ENCODE measurements around the gene PIP4K2B.
"Not testable (repeated sequence)": the region's sequence is repeated elsewhere in the genome, so short reads cannot be mapped to it uniquely, and the experiment has no call there.

Gene PIP4K2B

GRCh38 chr17:38799501-38800236 is at the start of gene PIP4K2B:
Gene PIP4K2B, minus strand, starts transcription at chr17:38799556. Its CDS starts 132 bp downstream, at chr17:38799424.
- peak; percentile 96 for DNase-seq

DNA sequence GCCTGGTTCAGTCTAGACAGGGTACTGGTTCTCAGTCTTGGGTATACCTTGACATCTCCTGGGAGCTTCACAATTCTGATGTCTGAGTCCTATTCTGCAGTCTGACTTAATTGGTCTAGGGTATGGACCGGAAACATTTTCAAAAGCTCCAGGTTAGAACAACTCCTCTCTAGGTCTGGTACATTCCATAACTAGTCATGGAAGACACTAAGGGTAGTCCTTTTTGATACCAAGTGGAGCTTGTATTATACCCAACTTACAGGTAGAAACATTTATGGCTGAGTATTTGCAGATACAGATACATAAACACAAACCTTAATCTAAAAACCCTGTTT is 49.2 kb upstream of the PIP4K2B start:
- no peak for DNase-seq

- no peak for DNase-seq
Observed at GRCh38 chr17:38844261-38844757, 45.0 kb upstream of the PIP4K2B start.

- DNase-seq: no peak
Observed at GRCh38 chr17:38825762-38826247, 26.4 kb upstream of the PIP4K2B start.

GRCh38 chr17:38824899-38825761 is 25.8 kb upstream of the PIP4K2B start, which contains the start of gene CWC25:
Gene CWC25, minus strand, starts transcription at chr17:38825321. Its CDS starts 138 bp downstream, at chr17:38825183.
- DNase-seq: peak; percentile 87

DNA sequence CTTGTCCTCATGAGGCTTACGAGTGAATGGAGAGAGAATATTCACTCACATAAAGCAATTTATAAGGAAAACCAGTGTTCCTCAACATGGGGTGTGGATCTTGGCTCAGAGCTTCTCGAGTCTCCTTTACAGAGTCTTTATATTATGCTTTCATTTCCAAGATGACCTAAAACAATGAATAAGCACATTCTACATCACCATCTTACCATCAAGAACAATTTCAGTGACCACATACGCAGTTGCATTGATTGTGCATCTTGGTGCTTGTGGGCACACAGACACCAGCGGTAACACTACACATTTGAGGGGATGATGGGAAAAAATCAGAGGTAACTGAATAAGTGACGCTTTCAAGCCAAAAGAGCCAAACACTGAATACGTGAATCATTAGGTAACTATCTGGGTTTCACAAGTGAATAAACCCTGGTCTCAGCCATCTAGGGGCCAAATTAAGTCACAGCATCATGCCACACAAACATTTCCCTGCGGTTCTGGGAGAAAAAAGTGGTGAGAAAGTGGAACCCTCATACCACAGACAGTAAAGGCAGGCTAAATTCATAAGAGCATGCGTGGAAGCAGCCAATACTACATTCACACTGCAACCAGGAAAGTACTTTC is 16.3 kb upstream of the PIP4K2B start:
- DNase-seq: no peak

- no peak for DNase-seq
Observed at GRCh38 chr17:38809828-38810227, 10.5 kb upstream of the PIP4K2B start.

GRCh38 chr17:38800237-38800760 is 943 bp upstream of the PIP4K2B start:
- DNase-seq: no peak

DNA sequence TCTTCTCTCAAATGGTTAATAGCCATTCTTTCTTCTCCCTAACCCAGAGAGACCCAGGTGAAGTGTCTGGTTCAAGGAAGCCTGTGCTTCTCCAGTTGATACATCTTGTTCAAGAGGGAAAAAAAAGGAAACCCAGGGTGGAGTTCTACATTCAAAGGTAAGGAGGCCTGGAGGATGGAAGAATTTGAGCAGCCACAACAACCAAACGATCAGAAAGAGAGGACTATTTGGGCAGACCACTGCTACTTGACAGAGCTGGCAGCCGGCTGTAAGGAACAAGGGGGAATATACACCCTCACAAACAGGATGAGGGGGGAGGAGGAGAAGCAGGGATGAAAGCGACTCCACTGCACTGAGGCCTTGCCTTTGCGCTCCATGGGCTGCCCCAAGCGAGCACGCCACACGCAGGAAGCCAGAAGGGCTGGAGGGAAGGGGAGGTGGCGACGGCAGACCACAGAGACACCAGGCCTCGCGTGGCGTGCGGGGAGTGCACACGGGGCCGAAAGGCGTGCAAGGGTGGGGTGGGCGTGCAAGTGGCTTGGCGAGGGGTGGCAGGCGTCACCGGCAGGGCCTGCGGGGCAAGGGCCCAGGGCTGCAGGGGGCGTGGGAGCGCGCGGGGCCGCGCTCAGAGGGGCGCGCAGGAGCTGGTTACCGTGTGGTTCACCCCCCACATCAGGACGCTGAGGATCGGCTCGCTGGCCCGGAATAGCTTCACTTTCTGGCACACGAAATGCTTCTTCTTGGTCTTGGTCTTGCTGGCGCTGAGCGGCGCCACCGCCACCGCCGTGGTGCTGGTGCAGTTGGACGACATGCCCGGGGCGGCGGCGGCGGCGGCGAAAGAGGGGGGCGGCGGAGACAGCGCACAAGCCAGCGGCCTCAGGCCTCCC is 499 bp downstream of the PIP4K2B start:
- DNase-seq: no peak

DNA sequence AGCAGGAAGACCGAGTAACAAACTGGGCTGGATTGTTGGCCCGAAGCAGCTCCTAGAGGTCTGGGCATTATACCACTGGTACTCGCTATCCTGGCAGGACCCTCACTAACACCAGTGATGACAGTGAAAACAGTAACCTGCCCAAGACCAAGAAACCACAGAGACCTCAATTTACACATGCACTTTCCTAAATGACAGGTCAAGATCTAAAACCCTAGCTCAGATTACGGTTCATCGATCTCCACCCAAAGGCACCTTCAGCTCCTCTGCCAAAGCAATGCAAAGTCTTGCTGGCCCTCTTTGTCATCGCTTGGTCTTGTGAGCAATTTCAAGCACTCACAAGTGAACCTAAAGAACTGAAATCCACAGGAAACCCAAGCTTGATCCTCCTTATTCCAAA is 1.5 kb downstream of the PIP4K2B start:
- no peak for DNase-seq

DNA sequence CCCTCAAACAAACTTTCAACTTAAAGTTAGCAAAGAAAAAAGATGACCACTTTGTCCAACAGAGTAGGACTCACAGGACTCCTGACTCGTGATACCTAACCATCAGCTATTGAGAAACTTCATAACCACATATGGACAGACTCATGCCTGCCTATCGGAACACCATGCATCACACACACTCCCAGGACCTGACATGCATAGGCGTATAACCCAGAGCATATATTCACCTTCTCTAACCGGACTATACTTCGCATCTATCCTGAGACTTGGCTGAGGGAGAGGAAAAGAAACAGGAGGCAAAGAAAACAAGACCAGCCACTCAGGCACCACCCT is 2.2 kb downstream of the PIP4K2B start:
- no peak for DNase-seq

DNA sequence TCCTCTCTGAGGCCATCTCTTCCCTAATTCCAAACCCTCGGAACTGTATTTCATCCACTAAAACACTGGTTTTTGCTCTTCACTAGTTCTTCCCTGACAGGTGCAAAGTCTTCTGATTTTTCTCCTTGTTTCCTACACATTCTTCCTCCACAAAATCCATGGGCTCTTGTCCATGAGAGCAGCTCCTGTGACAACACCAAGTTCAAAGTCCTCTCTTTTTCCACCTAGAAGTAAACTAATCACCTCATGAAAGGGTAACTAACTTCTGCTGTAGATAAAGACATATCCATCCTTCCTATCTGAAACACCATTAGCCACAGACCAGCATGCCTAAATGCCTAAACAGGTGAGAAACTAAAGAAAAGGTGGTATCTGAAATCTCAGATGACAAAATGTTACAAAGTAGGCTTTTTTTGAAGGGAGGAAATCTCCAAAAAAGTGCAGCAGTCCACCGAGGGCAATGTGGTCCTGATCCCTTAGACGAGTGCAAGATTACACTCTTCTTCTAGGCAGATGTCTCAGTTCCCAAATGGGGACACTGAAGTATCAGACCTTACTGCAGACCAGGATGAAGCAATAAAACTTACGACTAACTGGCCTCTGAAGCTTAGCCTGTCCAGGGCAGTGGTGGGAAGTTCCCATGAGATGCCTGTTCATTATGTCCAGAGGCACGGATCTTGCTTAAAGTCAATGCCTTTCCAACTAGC is 2.8 kb downstream of the PIP4K2B start:
- DNase-seq: no peak

- no peak for DNase-seq
Observed at GRCh38 chr17:38794221-38794620, 5.1 kb downstream of the PIP4K2B start.

DNA sequence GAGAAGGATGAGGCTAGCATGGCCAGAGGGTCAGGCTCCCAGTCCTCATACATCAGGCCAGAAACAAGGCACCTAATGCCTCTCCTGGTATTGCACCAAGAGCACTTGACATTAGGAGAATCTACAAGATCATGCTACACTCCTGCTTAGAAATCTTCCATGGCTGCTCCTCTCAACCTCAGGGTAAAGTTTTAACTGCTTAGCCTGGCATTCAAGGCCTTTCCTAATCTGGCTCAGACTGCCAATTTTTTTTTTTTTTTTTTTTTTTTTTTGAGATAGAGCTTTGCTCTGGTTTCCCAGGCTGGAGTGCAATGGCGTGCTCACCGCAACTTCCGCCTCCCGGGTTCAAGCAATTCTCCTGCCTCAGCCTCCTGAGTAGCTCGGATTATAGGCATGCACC is 8.2 kb downstream of the PIP4K2B start:
- DNase-seq: no peak

GRCh38 chr17:38790148-38790707 is 9.1 kb downstream of the PIP4K2B start:
- DNase-seq: not testable (repeated sequence)

- no peak for DNase-seq
Observed at GRCh38 chr17:38789185-38789584, 10.2 kb downstream of the PIP4K2B start.

DNA sequence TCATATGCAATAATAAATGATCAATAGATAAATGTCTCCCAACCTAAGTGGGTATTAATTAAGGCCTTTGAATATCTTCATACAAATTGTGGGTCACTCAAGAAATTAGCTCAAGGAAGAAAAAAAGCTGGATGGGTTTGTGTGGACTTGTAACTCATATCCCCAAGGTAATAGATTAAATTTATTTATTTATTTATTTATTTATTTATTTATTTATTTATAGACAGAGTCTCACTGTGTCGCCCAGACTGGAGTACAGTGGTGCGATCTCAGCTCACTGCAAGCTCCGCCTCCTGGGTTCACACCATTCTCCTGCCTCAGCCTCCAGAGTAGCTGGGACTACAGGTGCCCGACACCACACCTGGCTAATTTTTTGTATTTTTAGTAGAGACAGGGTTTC is 11.4 kb downstream of the PIP4K2B start:
- not testable (repeated sequence) for DNase-seq

DNA sequence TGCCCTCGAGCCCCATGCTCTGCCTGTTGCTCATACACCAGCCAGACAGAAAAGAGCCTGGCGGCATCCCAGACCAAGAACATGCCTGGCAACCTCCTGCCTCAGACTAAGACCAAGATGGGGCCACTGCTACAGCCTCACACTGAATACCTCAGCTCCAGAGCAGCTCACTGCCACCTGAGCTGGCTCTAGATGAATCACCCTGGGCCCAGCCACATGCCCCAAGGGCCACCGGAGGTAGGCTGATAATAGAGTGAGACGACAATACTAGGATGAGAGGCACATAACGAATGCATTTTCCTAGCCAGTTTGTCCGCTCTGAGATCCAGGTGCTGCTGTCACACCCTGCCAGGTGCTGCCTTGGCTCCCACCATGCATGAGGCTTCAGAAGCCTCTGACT is 13.0 kb downstream of the PIP4K2B start:
- no peak for DNase-seq

- no peak for DNase-seq
Observed at GRCh38 chr17:38783227-38783626, 16.1 kb downstream of the PIP4K2B start.

GRCh38 chr17:38779965-38780752 is 19.2 kb downstream of the PIP4K2B start:
- no peak for DNase-seq
